A673 (cell line): ENCODE results near the gene PPP1R7. TPM values are rescaled to one million over a fixed set of nuclear protein-coding genes. Genes with fewer than 3 reads are reported as not detected.

Experiments
- BruUV-seq: library from RNA; stranded (reverse); fragments of 400-500 nt; replicated peaks from 2 replicates; lab custom pipeline; 2021; lab: Mats Ljungman, UMichigan
- CTCF ChIA-PET: fragments of 300-600 bp; sonication (Branson Sonifier 250); formaldehyde crosslinking; loops from one replicate; lab custom pipeline; 2022; ENCODE audit warnings: antibody characterized with exemption; lab: Charles Lee
- POLR2A ChIA-PET: fragments of 300-600 bp; sonication (Branson Sonifier 250); formaldehyde crosslinking; loops from one replicate; lab custom pipeline; 2022; ENCODE audit warnings: antibody characterized with exemption; ENCODE audit not compliant: low non-redundant PET; lab: Charles Lee
- DNase-seq: peaks from one replicate; pipeline ENCODE4 v3.0.0-alpha.2; 2015; ENCODE audit warnings: low spot score
- H3K27ac ChIP-seq: fragments of 200-600 bp; sonication (generic); 2 replicates; pipeline ENCODE4 v1.5.1; 2016; ENCODE audit warnings: mixed run types, low read depth, mild to moderate bottlenecking, mixed read lengths, antibody characterized with exemption, low read length; ENCODE audit not compliant: poor library complexity, severe bottlenecking
- H3K27me3 ChIP-seq: fragments of 200-600 bp; sonication (generic); replicated peaks from 2 replicates; pipeline ENCODE4 v1.6.1; 2017; ENCODE audit warnings: mixed run types, low read depth, mild to moderate bottlenecking, mixed read lengths, antibody characterized with exemption, low read length; ENCODE audit not compliant: insufficient read depth, poor library complexity
- H3K36me3 ChIP-seq: fragments of 200-600 bp; sonication (generic); 2 replicates; pipeline ENCODE4 v1.6.1; 2016; ENCODE audit warnings: mixed run types, mild to moderate bottlenecking, mixed read lengths, antibody characterized with exemption, low read length; ENCODE audit not compliant: insufficient read depth, poor library complexity, severe bottlenecking
- H3K4me1 ChIP-seq: fragments of 200-600 bp; sonication (generic); 2 replicates; pipeline ENCODE4 v1.6.1; 2017; ENCODE audit warnings: mixed run types, mild to moderate bottlenecking, mixed read lengths, antibody characterized with exemption, low read length; ENCODE audit not compliant: insufficient read depth, poor library complexity, severe bottlenecking
- H3K4me3 ChIP-seq: fragments of 200-600 bp; sonication (generic); 2 replicates; pipeline ENCODE4 v1.5.1; 2016; ENCODE audit warnings: low read depth, mixed run types, mild to moderate bottlenecking, mixed read lengths, low read length; ENCODE audit not compliant: poor library complexity, severe bottlenecking
- H3K9me3 ChIP-seq: fragments of 200-600 bp; sonication (generic); 2 replicates; pipeline ENCODE4 v1.6.1; 2016; ENCODE audit warnings: mixed run types, low read depth, mild to moderate bottlenecking, mixed read lengths, antibody characterized with exemption, low read length; ENCODE audit not compliant: poor library complexity, severe bottlenecking
- CTCF ChIP-seq: fragments of 300-800, 200-600 bp; sonication (generic); conservative IDR thresholded peaks from 2 replicates; pipeline ENCODE4 v1.5.1; 2017; ENCODE audit warnings: low read depth, mild to moderate bottlenecking, antibody characterized with exemption, low read length, moderate library complexity, mixed read lengths
- EZH2 ChIP-seq: fragments of 200-600 bp; sonication (generic); IDR thresholded peaks from 2 replicates; pipeline ENCODE4 v1.6.1; 2017; ENCODE audit warnings: borderline replicate concordance, low read depth, mild to moderate bottlenecking, mixed read lengths, antibody characterized with exemption, low read length; ENCODE audit not compliant: poor library complexity, severe bottlenecking
- intact Hi-C: fragments of 100-400 bp; cut with micrococcal nuclease; formaldehyde crosslinking; loops from one replicate; pipeline ENCODE4 v1.10.0; 2022; ENCODE audit not compliant: unreplicated experiment
- total RNA-seq: library from RNA; stranded (reverse); gene quantifications from 2 replicates; pipeline ENCODE4 v1.2.3, GENCODE V29; 2021

The PPP1R7 gene
- total RNA-seq, 1 experiment from 2014 or later: 70.7 TPM

GRCh38 chr2:241109210-241110088, 40.8 kb upstream of the PPP1R7 start:
- Histone ChIP-seq H3K27me3 (no peaks in the 10 kb centered on the region), H3K9me3 (no peaks in the 10 kb centered on the region), H3K36me3 (peaks cover 14% of the 10 kb centered on the region), H3K4me3 (no peak overlapping the region), H3K27ac (no peak overlapping the region), H3K4me1 (no peaks in the 10 kb centered on the region)
- ChIA-PET CTCF (no interaction called here), POLR2A (no interaction called here)
- no peak for TF ChIP-seq EZH2
- no peak for DNase-seq
- BruUV-seq: no TSS peak
- intact Hi-C loops: no loop called here

- Histone ChIP-seq H3K36me3 (peaks cover 17% of the 10 kb centered on the region), H3K4me3 (no peak overlapping the region), H3K27me3 (no peaks in the 10 kb centered on the region), H3K27ac (no peak overlapping the region), H3K9me3 (no peaks in the 10 kb centered on the region), H3K4me1 (no peaks in the 10 kb centered on the region)
- no TSS peak for BruUV-seq
- POLR2A ChIA-PET: no interaction called here
- intact Hi-C loops: no loop called here
- TF ChIP-seq EZH2 (no peak), CTCF (no peak)
- CTCF ChIA-PET: no interaction called here
- no peak for DNase-seq
Observed at GRCh38 chr2:241110089-241110606, 40.1 kb upstream of the PPP1R7 start.

GRCh38 chr2:241110607-241111439, 39.4 kb upstream of the PPP1R7 start:
- no peak for TF ChIP-seq EZH2
- no peak for TF ChIP-seq CTCF
- Histone ChIP-seq H3K4me3 (no peak overlapping the region), H3K27ac (no peak overlapping the region), H3K27me3 (no peaks in the 10 kb centered on the region), H3K9me3 (no peaks in the 10 kb centered on the region), H3K4me1 (no peaks in the 10 kb centered on the region), H3K36me3 (peaks cover 17% of the 10 kb centered on the region)
- BruUV-seq: no TSS peak
- DNase-seq: no peak
- POLR2A ChIA-PET: no interaction called here
- CTCF ChIA-PET: no interaction called here
- intact Hi-C loops: no loop called here
